GM21576 (cell line): ENCODE results near the gene RFXANK.
A peak's percentile ranks its signal among the peaks of the same experiment; 100 is the strongest.
"Not testable (repeated sequence)": the region's sequence is repeated elsewhere in the genome, so short reads cannot be mapped to it uniquely, and the experiment has no call there.

Experiments
- ATAC-seq: cut with Tn5 transposase; IDR thresholded peaks from one replicate; pipeline ENCODE4 v1.9.1; 2021; ENCODE audit warnings: mild to moderate bottlenecking, moderate library complexity; ENCODE audit not compliant: unreplicated experiment

The RFXANK gene, protein sequence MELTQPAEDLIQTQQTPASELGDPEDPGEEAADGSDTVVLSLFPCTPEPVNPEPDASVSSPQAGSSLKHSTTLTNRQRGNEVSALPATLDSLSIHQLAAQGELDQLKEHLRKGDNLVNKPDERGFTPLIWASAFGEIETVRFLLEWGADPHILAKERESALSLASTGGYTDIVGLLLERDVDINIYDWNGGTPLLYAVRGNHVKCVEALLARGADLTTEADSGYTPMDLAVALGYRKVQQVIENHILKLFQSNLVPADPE

DNA sequence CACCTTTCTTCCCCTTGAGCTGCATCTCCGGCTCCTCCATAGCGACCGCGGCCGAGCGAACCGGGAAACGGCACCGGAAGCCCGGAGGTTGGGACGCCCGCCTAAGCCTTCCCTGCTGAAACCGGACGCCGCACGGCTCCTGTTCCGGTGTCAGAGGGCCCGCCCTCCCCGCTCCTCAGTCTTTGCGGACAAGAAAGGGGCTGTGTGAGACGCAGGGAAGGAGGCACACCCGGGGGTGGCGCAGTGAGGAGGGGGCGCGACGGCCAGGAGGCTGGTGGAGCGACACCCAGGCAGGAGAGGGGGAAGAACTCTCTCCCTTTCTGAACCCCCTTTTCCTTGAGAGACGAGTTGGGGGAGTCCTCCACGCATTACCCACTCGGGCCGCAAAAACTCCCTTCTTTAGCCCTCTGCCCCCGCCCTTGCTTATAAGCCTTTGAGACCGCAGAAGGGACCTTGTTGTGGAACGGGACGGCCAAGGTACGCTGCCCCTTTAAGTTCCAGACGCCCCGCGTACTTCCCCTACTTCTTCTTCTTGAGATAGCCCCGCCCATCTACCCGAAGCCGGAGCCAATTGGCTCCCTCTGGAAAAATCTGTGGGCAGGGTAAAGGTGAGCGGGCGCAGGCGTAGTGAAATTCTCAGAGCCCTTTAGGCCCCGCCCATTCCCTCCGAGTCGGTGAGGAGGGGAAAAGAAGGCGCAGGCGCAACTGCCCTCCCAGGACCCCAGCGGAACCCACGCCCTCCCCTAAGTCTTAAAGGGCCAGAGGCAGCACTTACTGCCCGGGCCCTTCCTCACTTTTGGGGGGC is at the start of gene RFXANK, which contains the start of gene BORCS8:
Gene RFXANK (plus strand): TSS at position 181 of the 805 bp plus-strand sequence. CDS start 1,689 bp downstream, outside the sequence.
Gene BORCS8 (minus strand): TSS at position 75 of the 805 bp plus-strand sequence. CDS start 35 bp downstream, at position 40.
- ATAC-seq: peak; percentile 84

DNA sequence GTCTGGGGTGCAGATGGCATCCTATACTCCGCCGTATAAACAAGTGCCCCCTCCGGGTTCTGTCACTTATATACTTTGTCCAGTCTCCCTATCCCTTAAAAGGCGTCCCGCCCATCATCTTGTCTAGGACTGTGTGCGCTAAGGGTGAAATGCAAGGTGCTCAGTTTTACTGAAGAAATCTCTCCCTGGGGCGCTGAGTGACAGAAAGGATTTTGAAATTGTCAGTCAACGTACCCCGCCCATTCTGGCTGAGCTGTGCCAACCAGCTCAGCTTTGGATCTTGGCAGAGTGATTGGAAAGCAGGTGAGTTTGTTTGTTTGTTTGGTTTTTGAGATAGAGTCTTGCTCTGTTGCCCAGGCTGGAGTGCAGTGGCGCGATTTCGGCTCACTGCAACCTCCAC is 49.7 kb upstream of the RFXANK start:
- ATAC-seq: no peak

DNA sequence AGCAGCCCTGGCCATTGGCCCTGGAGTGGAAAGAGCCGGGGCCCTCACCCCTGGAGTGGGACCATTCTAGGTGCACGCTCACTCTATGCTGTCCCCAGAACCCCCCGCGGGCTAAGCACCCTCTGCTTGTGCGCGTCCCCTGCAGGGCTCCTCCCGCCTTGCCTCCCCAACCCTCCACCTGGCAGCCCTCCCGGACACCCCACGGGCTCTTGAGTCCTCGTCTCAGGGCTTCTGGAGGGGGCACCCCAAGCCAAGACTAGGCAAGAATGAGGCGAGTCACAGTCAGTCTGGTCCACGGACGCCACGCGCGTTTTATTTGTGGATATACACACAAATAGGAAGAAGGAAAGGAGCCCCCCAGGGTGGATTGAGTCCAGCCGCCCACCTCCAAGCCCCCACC is 46.8 kb upstream of the RFXANK start:
- no peak for ATAC-seq

DNA sequence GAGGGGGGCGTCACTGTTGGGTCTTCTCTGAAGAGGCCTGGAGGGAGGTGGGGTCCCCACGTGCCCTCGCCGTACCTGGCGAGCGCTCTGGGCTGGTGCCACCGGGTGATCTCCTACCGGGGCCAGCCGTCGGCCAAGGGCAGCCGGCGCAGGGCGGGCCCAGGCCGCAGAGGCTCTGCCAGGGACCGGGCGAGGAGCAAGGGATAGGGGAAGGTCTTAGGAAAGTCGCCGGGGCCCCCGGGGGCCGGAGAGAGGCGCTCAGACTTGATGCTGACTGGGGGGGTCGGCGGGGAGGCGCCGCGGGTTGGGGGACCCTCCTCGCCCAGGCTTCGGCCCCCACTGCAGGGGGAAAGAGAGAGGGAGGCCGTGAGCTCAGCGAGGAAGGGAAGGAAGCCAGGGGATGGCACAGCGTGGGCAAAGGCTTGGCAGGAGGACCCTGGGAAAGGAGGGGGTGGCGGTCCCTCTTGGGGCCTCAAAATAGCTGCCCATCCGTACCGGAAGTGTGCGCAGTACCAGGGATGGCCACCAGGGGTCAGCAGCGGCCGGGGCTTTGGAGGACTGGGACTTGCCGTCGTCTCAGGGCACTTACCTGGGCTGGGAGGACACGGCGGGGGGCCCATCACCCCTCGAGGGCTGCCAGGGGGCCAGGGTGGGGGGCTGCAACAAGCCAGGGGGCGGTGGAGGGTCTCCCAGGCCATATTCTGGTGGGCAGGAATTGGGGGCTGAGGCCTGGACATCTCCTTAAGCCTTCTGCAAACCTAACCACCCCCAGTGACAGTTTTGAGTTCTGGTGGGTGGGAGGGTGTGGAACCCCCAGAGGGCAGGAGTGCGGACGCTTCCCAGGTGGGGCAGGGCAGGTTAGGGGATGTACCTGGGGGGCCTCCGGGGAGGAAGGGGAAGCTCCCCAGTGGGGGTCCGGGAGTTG is 46.1 kb upstream of the RFXANK start:
- no peak for ATAC-seq

DNA sequence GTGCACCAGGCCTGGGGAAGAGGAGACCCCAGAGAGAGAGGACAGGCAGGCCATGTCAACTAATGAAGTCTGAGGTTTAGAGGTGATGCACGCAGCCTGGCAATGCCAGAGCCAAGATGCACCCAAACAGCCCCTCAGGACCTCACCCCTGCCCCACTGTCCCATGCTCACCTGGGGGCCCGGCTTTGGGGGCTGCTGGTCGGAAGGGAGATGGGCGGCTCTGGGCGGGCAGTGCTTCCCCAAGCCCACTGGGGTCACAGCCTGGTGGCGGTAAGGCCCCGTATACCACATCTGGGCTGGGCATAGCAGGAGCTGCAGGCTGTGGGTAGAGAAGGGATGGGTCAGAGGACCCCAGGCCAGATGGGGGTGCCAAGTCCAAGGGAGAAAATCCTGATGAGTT is 45.2 kb upstream of the RFXANK start:
- no peak for ATAC-seq

DNA sequence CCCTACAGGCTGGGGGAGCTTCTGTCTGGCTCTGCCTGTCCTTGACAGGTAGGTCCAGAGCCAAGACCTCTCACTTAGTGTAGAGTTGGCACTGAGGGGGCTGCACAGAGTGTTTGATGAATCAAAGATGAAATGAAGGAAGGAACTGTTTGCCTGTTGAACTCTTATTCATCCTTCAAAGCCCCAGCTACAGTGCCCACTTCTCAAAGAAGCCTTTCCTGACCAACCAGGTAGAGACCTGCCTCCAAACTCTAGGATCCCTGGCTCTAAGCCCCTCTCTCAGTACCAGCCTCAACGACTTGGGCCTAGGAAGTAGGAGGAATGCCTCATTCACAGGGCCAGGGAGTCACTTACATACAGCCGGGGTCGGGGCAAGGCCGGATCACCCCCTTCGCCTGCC is 44.7 kb upstream of the RFXANK start:
- no peak for ATAC-seq

DNA sequence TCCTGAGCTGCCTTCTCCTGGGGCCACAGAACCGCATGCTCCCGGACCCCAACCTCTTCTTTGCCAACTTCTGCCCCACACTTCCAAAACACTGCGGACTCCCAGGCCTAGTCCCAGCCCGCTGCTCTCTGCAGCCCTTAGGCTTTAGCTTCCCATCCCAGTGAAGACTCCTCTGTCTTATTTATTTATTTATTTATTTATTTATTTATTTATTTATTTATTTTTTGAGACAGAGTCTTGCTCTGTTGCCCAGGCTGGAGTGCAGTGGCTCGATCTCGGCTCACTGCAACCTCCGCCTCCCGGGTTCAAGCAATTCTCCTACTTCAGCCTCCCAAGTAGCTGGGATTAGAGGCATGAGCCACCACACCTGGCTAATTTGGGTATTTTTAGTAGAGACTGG is 43.6 kb upstream of the RFXANK start:
- ATAC-seq: not testable (repeated sequence)

DNA sequence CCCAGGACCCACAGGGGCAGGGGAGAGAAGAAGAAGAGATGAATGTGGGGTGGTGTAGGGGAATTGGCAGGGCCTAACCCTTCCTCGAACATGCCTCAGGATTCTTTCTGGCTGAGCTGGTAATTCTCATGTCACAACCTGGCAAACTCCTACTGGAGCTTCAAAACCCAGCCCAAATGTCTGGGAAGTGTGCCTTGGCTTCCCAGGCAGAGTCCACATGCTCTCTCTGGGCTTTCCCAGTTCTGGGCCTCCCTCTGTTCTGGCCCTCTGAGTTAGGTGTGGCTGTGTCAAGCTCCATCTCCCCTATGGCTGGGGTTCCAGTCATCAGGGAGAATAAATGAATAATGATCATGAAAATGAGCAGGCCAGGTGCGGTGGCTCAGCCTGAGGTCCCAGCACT is 42.6 kb upstream of the RFXANK start:
- ATAC-seq: no peak

DNA sequence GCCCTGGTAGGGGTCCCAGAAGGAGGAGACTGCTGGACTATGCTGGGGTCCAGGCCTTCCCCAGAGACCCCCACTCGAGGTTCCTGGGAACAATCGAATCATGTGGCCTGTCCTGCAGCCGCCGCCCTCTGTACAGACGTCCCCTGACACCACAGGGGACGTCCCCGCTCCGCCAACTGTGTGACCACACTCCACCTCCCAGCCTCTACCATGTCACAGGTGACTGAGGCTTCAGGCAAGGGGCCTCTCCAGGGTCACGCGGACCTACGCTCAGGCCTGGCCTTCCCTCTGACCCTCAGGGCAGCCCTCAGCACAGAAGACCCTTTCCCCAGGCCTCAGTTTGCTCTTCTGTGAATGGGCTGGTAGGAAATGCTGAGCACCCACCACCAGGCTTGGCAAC is 40.6 kb upstream of the RFXANK start:
- ATAC-seq: peak; percentile 53

DNA sequence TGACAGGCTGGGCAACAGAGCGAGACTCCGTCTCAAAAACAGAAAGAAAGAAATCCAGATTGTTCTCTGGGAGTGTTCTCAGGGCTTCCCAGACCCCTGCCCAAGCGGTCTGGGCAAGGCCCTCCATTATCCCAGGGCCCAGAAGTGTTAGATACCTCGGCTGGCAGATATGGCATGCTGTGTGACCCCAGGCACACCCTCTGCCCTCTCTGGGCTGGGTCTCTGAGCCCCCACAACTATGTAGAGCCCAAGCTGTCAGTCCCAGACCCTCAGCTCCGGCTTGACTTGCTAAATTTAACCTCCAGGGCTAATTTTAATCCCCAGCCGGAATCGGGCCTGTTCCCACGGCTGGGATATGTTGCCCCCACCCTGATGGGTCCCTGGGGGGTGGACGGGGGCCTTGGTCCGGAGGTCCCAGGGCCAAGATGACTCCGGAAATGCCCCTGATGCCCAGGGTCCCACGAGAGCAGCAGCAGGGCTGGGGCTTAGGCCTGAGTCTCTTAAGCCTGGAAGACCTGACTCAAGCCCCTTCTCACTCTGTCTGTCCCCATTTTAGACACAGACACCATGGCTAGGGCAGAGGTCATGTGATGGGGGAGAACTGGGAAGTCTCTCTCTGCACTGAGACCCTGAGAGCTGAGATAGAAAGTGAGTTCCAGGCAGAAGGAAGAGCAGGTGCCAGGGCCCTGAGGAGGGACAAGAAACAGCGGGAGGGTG is 39.2 kb upstream of the RFXANK start:
- ATAC-seq: no peak

DNA sequence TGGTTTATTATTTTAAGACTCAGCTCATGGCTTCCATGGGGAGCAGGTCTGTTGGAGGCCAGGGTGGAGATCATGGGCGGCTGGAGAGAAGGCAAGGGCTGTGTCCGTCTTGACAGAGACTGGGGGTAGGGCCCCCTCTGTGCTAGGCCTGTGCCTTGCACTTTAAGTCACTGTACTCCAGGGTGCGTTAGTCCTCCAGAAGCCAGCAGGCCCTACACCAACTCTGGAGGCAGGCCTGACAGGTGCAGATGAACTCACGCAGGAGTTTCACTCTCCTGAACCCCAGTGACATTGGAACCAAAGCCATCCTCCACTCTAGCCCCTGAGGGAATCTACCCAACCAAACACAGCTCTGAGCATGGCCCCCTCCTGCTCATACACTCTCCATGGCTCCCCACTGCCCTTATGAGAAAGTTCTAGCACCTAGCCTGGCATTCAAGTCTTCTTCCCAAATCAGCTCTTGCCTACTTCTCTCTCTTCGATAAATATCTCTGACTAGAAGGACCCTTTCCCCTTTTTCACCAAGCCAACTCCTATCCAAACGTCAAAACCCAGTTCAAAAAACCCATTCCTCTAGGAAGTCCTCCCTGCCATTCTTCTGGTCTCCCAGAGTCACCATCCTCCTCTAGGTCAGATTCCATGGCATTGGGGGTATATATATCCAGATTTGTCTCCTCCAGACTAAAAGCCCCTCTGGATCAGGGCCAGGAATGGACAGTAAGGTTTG is 37.1 kb upstream of the RFXANK start:
- no peak for ATAC-seq

DNA sequence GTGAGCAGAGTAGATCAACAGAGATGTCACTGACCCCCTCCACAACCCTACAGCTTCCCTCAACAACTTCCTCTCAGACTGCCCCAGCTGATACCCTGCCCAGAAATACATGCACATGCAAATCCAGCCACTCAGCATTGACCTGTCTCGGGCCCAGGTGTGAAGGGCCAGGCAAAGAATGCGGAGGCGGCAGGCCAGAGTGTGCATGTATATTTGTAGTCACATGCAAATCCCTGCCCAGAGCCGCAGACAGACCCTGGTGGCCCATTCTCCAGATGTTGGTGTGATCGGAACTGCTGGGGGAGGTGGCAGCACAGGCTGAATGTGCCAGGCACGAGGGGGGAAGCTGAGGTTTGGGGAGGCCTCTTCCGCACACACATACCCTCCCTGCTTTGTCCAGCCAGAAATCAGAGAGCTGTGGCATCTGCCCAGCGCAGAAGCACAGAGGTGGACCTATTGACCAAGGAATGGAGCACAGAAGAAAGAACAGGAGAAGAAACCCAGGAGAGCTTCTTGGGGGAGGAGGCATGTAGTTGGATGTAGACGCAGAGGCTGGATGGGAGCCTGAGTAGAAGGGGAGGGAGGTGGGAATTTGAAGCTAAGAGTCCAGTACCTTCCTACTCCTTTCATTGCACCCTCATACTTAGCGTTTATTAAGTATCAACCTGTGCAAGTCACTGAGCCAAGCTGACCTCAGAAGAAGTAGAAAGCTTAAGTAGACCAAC is 36.4 kb upstream of the RFXANK start:
- ATAC-seq: peak; percentile 67

DNA sequence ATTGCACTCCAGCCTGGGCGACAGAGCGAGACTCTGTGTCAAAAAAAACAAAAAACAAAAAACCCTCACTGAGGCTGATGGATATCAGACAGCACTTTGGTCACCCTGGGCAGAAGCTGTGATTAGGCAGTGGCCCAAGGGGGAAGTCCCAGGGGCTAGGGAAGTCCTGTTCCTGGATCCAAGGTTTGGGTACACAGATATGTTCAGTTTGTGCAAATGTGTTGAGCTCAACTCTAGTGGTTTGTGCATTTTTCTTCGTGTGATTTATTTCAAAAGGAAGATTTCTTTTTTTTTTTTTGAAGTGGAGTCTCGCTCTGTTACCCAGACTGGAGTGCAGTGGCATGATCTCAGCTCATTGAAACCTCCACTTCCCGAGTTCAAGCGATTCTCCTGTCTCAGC is 34.2 kb upstream of the RFXANK start:
- no peak for ATAC-seq

DNA sequence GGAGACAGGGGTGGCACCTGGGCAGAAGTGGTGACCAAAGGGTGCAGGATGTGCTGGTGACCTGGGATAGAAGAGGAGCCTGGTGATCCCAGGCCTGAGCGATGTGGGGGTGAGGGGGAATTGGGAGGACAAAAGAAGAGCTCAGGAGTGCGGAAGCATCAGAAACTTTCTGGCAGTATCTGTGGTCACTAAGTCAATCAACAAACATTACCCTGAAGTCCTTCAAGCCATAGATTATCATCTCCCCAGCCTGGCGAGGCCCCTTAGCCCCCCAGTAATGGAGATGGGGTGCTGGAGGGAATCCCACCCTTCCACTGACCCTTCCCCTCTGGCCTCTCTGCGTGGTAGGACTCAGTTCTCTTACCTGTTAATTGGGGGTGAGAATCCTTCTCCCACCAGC is 32.5 kb upstream of the RFXANK start:
- no peak for ATAC-seq

DNA sequence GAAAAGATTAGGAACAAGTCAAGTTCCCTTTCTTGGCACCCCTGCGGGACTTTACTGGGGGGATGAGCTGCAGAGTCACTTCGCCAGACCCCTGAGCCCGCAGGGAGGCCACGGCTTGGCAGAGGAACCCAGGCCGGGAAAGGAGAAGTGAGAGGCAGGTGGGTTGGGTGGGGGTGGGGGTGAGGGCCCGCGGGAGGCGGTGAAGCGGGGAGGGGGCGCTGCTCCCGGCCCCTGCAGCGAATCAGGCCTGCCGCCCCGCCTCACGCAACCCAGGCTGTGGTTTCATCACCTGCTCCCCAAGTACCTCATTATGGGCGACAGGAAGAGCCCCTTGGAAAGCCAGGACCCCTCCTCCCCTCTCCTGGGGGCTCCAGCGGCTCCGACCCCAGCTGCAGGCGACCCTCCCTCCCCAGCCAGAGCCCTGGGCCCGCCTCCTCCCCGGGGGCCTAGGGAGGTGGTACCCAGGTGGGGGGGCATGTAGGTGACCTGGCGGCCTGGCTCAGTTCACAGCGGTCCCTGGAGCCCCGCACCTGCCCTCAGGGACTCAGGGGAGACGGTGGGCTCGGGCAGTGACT is 31.5 kb upstream of the RFXANK start:
- ATAC-seq: no peak

DNA sequence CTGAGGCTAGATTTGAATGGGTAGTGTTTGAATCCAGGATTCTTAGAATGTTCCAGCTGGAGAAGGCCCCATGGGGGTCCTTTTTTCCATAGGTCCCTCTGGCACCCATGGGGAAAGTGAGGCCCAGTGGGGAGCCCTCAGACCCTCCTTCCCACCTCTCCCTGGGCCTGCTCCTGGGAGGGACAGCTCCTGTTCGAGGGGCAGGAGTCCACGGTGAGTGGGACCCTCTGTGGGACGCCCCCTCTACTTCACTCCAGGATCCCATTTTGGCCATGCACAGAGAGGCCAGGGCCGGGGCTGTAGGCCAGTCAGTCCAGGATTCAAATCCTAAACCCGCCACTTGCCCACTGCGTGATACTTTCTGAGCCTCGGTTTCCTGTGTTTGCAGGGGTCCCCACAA is 29.6 kb upstream of the RFXANK start:
- ATAC-seq: no peak

DNA sequence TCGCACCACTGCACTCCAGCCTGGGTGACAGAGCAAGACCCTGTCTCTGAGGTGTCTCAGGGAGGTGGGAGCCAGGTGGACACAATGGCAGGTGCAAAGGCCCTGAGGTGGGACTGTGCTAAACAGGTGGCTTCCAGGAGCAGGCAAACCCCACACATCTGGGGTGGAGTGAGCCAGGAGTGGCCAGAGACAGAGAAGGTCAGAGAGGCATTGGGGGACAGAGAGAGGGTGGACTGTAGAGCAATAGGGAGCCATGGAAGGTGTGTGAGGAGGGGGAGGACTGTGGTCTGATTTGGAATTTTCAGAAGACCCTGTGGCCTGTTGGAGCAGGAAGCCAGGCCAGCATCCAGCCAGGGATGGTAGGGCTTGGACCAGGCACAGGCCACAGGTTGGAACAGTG is 26.7 kb upstream of the RFXANK start:
- no peak for ATAC-seq

DNA sequence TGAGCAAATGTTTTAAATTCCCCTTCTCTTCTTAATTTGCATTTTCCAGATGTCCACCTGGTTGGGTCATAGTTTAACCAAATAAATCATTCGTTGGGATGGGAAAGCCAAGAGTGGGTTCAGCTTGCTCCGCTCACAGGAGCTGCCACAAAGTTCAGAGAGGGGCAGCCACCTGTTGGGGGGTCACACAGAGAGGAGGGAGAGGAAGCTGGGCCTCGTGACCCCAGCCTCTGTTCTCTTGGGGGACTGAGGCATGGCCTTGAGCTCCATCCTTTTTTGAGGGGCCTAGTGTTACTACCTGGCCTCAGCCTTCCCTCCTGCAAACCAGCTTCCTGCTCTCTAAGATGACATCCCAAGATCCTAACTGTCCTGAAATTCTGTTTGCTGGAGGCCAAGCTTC is 24.4 kb upstream of the RFXANK start:
- ATAC-seq: no peak
